Stomach (tissue), 9 donors: ENCODE results near the gene ATP6V0C. TPM values are rescaled to one million over a fixed set of nuclear protein-coding genes. Genes with fewer than 3 reads are reported as not detected.

Experiments used
- DNase-seq, 2 donors: peaks; one replicate each; pipeline versions ENCODE4 v3.0.0 to v3.0.0-alpha.2; 2013 to 2019
- H3K27ac ChIP-seq, 5 donors: fragments of 200-600 bp in 4 of 5; sonication (generic) in 4 of 5; one replicate each; pipeline ENCODE4 v1.5.1; 2013 to 2019; ENCODE audit warnings: mild to moderate bottlenecking in 1 of 5, moderate library complexity in 1 of 5
- H3K27me3 ChIP-seq, 3 donors: fragments of 200-600 bp; sonication (generic); one replicate each; pipeline ENCODE4 v1.5.1; 2017 to 2019; ENCODE audit warnings: mixed run types in 1 of 3
- H3K36me3 ChIP-seq, 4 donors: fragments of 200-600 bp; sonication (generic); 1 replicate in 3 of 4; 2 replicates in 1 of 4; pipeline ENCODE4 v1.5.1; 2016 to 2019
- H3K4me1 ChIP-seq, 4 donors: fragments of 200-600 bp; sonication (generic); one replicate each; pipeline ENCODE4 v1.5.1; 2016 to 2019
- H3K4me3 ChIP-seq, 4 donors: fragments of 200-600 bp; sonication (generic) in 3 of 4; one replicate each; pipeline ENCODE4 v1.5.1; 2016 to 2019; ENCODE audit warnings: mild to moderate bottlenecking in 1 of 4
- H3K9me3 ChIP-seq, 4 donors: fragments of 200-600 bp; sonication (generic); one replicate each; pipeline ENCODE4 v1.5.1; 2016 to 2019
- EP300 ChIP-seq: sonication (generic); formaldehyde crosslinking; IDR thresholded peaks from one replicate; pipeline ENCODE4 v1.6.1; 2017; ENCODE audit warnings: antibody characterized with exemption
- POLR2A ChIP-seq, 4 donors: fragments of 450-650 bp; IDR thresholded peaks; one replicate each; pipeline ENCODE4 v1.6.1; 2016; ENCODE audit warnings: antibody characterized with exemption in 4 of 4, control low read depth in 2 of 4, mild to moderate bottlenecking in 1 of 4, moderate library complexity in 1 of 4
- POLR2AphosphoS5 ChIP-seq, 3 donors: sonication (generic); formaldehyde crosslinking; IDR thresholded peaks; one replicate each; pipeline ENCODE4 v1.6.1; 2016; ENCODE audit warnings: antibody characterized with exemption in 3 of 3
- WGBS, 5 donors: extraction: QIAGEN DNeasy Blood & Tissue Kit in 3 of 5; methylation state at CpG; one replicate each; pipeline versions ENCODE4 v1.1.5 to v1.1.7; 2013 to 2018; 5-methylcytosine and 5-hydroxymethylcytosine counted together
- intact Hi-C: fragments of 100-400 bp; cut with DNase I; formaldehyde crosslinking; loops from one replicate; pipeline ENCODE4 v1.15.1; 2023; ENCODE audit warnings: low total_unique reads
- polyA plus RNA-seq, 3 donors: library from polyadenylated mRNA; stranded (reverse); fragments of 200-250 nt; gene quantifications; one replicate each; pipeline ENCODE4 v1.2.3, GENCODE V29; 2013
- total RNA-seq, 5 donors: library from RNA; depleted of rRNA; stranded (reverse); fragments of >200 nt; gene quantifications; one replicate each; pipeline versions ENCODE4 v1.1.0 to v1.2.3, GENCODE V29; 2014 to 2016
- TF ChIP-seq, protein P1 (sequence below), 7 experiments: fragments of 450-650 bp in 4 of 7; fragments of 200-600 bp in 3 of 7; sonication (generic) in 3 of 7; IDR thresholded peaks; one replicate each; pipeline ENCODE4 v1.5.1; 2016 to 2019; ENCODE audit warnings: antibody characterized with exemption in 7 of 7, control low read depth in 2 of 7, mild to moderate bottlenecking in 1 of 7
- donor health status: healthy with polysubstance abuse.
- donor health status: Bipolar disorder and iron deficiency.
- donor health status: healthy.

The ATP6V0C gene
- total and polyA plus RNA-seq, 8 donors = 8.1 to 169 (median 75.3) TPM

DNA sequence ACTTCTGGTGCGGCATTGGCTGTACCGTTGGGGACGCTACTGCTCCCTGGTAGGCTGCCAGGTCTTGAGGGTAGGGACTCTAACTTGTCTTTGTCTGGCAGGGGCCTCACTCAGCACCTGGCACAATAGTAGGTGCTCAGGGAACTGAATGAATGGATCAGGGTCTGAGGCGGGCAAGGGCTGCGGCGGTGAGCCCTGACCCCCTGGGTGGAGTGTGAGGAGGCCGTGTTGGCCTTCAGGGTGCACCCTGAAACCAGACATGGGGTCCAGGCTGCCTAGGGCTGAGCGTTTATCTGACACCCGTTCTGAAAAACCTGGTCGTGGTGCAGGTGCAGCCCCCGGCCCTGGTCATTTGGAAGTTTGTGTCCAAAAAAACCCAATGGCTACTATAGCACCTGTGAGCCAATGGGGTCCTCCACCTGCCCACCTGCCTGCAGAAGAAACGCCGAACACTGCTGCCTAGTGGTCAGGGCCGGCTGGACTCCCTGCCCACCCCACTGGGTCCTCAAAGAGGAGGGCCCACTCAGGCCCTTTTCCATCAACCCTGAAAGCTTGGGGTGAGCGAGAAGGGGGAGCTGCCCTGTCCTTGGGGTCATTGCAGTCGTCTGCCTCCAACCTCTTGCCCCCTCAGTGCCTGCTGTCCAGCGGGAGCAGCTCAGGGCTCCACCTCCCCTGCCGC lies 4.9 kb upstream of the ATP6V0C start:
- TF ChIP-seq, protein P1, sequence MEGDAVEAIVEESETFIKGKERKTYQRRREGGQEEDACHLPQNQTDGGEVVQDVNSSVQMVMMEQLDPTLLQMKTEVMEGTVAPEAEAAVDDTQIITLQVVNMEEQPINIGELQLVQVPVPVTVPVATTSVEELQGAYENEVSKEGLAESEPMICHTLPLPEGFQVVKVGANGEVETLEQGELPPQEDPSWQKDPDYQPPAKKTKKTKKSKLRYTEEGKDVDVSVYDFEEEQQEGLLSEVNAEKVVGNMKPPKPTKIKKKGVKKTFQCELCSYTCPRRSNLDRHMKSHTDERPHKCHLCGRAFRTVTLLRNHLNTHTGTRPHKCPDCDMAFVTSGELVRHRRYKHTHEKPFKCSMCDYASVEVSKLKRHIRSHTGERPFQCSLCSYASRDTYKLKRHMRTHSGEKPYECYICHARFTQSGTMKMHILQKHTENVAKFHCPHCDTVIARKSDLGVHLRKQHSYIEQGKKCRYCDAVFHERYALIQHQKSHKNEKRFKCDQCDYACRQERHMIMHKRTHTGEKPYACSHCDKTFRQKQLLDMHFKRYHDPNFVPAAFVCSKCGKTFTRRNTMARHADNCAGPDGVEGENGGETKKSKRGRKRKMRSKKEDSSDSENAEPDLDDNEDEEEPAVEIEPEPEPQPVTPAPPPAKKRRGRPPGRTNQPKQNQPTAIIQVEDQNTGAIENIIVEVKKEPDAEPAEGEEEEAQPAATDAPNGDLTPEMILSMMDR (IDR thresholded peaks at IDR 0.05) = no peak
- TF ChIP-seq POLR2AphosphoS5 (IDR thresholded peaks at IDR 0.05) (no peak), EP300 (no peak), POLR2A (IDR thresholded peaks at IDR 0.05) (no peak)
- Histone ChIP-seq H3K4me3 (no peak overlapping the region), H3K27ac (no peak overlapping the region), H3K36me3 (no peaks in the 10 kb centered on the region), H3K9me3 (no peaks in the 10 kb centered on the region), H3K4me1 (peaks cover 16 to 34% (median 27%) of the 10 kb centered on the region in 4 donors), H3K27me3 (no peaks in the 10 kb centered on the region)
- WGBS, 5 donors = 91 to 94% (median 92%) methylated on average over 17 to 18 of the region's 18 CpGs
- no peak for DNase-seq
- intact Hi-C loops = no loop called here

DNA sequence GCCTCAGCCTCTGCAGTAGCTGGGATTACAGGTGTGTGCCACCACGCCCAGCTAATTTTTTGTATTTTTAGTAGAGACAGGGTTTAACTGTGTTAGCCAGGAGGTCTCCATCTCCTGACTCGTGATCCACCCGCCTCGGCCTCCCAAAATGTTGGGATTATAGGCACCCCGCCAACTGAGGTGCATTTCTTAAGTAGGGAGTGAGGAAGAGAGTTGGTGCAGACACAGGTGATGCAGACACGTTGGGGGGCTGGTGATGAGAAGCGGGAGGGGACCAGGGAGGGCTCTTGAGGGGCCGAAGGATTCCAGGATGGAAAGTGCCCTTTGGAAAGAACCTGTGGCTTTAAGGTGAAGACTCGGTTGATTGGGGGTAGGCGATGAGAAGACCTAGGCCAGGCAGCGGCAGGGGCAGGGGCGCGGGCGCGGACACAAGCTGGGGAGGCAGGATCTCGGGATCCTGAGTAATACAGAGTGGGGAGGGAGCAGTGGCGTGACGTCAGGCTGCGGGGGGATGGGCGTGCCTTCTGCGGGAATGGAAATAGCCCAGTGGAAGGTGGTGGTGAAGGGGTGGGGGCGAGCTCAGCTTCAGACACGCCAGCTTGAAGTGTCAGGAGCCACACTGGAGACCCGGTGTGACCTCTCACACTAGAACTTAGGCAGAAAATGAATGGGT lies 2.5 kb upstream of the ATP6V0C start:
- DNase-seq = peak; percentile 58 to 87
- Histone ChIP-seq H3K27ac (peak overlapping the region in 1 of 5 donors; percentile 99), H3K27me3 (no peaks in the 10 kb centered on the region), H3K4me1 (peaks cover 32 to 50% (median 46%) of the 10 kb centered on the region in 4 donors), H3K4me3 (no peak overlapping the region), H3K9me3 (no peaks in the 10 kb centered on the region), H3K36me3 (peaks cover 0 to under 1% (median 0%) of the 10 kb centered on the region in 4 donors)
- intact Hi-C loops = no loop called here
- WGBS, 5 donors = 34 to 50% (median 42%) methylated on average over 24 of the region's 24 CpGs
- TF ChIP-seq, protein P1 (IDR thresholded peaks at IDR 0.05) = no peak
- TF ChIP-seq POLR2AphosphoS5 (IDR thresholded peaks at IDR 0.05) = peak in 1 of 3 donors; percentile 26
- TF ChIP-seq EP300 = no peak
- no peak for TF ChIP-seq POLR2A (IDR thresholded peaks at IDR 0.05)

DNA sequence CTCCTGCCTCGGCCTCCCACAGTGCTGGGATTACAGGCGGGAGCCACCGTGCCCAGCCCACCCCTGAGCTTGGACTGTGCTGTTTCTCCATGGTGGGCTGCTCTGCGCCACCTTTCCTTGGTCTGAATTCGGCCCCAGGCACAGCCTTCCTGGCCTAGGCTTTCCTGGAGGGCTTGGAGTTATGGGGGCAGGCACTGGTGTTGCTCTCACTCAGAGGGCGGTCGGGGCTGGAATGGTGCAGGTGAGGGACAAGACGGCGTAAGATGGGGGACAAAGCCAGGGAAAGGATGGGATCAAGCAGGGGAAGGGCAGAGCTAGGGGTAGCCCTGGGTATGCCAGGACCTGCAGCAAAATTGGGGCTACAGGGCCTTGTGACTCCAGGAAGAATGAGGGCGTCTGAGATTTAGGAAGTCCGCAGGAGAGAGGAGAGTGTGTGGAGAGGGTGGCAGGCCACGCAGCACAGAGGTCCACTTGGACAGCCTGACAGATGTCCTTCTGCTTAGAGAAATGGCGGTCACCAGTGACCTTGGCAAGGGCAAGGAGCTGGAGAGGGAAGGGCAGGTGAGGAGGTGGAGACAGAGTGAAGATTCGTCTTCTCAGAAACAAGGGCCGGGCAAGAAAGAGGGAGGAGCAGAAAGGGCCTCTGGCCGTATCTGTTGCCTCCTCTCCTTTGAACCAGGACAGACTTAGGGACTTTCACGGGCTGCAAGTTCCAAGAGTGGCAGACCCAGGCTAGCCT lies 1.6 kb upstream of the ATP6V0C start:
- DNase-seq = no peak
- Histone ChIP-seq H3K36me3 (peaks cover 0 to 5% (median 0%) of the 10 kb centered on the region in 4 donors), H3K9me3 (no peaks in the 10 kb centered on the region), H3K27me3 (no peaks in the 10 kb centered on the region), H3K4me1 (peaks cover 41 to 59% (median 55%) of the 10 kb centered on the region in 4 donors), H3K4me3 (no peak overlapping the region), H3K27ac (peak overlapping the region in 4 of 5 donors; percentile 97 to 99 (median 99))
- TF ChIP-seq POLR2AphosphoS5 (IDR thresholded peaks at IDR 0.05) (no peak), EP300 (no peak), POLR2A (IDR thresholded peaks at IDR 0.05) (no peak)
- TF ChIP-seq, protein P1 (IDR thresholded peaks at IDR 0.05) = no peak
- intact Hi-C loops = no loop called here
- WGBS, 5 donors = 89 to 95% (median 91%) methylated on average over 12 to 17 of the region's 17 CpGs

DNA sequence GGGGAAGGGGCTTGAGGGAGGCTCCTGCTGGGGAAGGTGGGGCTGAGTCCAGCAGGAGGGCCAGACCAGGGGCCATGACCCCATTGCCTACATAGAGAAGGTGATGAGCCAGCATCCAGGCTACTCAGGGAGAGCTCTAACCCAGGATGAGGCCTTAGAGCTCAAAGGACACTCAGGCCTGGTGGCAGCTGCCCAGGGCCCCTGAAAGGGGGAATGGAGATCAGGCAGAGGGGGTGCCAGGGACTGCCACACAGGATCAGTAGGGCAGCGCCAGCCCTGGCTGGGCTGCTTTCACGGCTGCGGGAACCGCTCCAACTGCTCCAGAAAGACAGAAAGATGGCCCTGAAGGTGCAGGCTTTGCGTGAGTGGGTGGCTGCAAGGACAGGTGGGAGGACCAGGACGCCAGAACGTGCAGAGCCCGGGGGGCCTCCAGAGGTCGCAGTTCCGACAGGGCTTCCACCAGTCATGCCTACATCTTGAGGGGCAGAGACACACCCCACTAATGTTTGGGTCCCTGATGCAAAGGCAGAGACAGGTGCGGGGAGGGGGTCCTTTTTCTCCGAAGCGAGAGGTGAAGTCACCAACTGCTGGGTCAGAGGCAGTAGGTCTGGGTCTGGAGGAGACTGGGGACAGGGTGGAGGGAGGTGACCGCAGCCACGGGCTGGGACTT lies 882 bp upstream of the ATP6V0C start:
- DNase-seq = no peak
- H3K9me3 ChIP-seq = no peaks in the 10 kb centered on the region
- 39 to 46% (median 41%) methylated on average over 13 to 15 of the region's 15 CpGs for WGBS, 5 donors
- H3K4me3 ChIP-seq = peak overlapping the region; percentile 67 to 100 (median 86)
- peak overlapping the region; percentile 96 to 99 (median 99) for H3K27ac ChIP-seq
- H3K27me3 ChIP-seq = no peaks in the 10 kb centered on the region
- H3K4me1 ChIP-seq = peaks cover 48 to 66% (median 62%) of the 10 kb centered on the region in 4 donors
- H3K36me3 ChIP-seq = peaks cover 0 to 5% (median 0%) of the 10 kb centered on the region in 4 donors
- intact Hi-C loops = no loop called here
- TF ChIP-seq, protein P1 (IDR thresholded peaks at IDR 0.05) = no peak
- no peak for TF ChIP-seq POLR2A (IDR thresholded peaks at IDR 0.05)
- TF ChIP-seq POLR2AphosphoS5 (IDR thresholded peaks at IDR 0.05) = no peak
- TF ChIP-seq EP300 = no peak
